ENCODE results near the gene EGFL7. TPM values are rescaled to one million over a fixed set of nuclear protein-coding genes. Genes with fewer than 3 reads are reported as not detected.
A peak's percentile ranks its signal among the peaks of the same experiment; 100 is the strongest.

Gene EGFL7
- total and polyA plus RNA-seq, 10 donors = 132 to 522 (median 187) TPM

GRCh38 chr9:136621734-136622093 is 41.0 kb upstream of the EGFL7 start:
- H3K9me3 ChIP-seq = no peaks in the 10 kb centered on the region
- no peak overlapping the region for H3K4me3 ChIP-seq
- TF ChIP-seq POLR2A (IDR thresholded peaks at IDR 0.05) = no peak
- TF ChIP-seq POLR2AphosphoS5 (IDR thresholded peaks at IDR 0.05) = no peak
- TF ChIP-seq, protein P1, sequence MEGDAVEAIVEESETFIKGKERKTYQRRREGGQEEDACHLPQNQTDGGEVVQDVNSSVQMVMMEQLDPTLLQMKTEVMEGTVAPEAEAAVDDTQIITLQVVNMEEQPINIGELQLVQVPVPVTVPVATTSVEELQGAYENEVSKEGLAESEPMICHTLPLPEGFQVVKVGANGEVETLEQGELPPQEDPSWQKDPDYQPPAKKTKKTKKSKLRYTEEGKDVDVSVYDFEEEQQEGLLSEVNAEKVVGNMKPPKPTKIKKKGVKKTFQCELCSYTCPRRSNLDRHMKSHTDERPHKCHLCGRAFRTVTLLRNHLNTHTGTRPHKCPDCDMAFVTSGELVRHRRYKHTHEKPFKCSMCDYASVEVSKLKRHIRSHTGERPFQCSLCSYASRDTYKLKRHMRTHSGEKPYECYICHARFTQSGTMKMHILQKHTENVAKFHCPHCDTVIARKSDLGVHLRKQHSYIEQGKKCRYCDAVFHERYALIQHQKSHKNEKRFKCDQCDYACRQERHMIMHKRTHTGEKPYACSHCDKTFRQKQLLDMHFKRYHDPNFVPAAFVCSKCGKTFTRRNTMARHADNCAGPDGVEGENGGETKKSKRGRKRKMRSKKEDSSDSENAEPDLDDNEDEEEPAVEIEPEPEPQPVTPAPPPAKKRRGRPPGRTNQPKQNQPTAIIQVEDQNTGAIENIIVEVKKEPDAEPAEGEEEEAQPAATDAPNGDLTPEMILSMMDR (IDR thresholded peaks at IDR 0.05 in 8 of 11, conservative IDR thresholded peaks at IDR 0.05 in 3 of 11) = no peak
- 34 to 45% (median 37%) methylated on average over 9 to 10 of the region's 10 CpGs; no CpG with 5 or more reads in 1 of the 5 donors for WGBS, 5 donors
- H3K4me1 ChIP-seq = peaks cover 24 to 99% (median 76%) of the 10 kb centered on the region in 6 donors
- no peak for DNase-seq
- peaks cover 0 to 33% (median 0%) of the 10 kb centered on the region in 7 donors for H3K27me3 ChIP-seq (replicated peaks in 1 of 7)
- H3K27ac ChIP-seq = peak overlapping the region in 1 of 8 donors; percentile 96
- intact Hi-C loops (cut with DNase I; ENCODE audit: low total_unique reads) = no loop called here
- H3K36me3 ChIP-seq = no peaks in the 10 kb centered on the region

DNA sequence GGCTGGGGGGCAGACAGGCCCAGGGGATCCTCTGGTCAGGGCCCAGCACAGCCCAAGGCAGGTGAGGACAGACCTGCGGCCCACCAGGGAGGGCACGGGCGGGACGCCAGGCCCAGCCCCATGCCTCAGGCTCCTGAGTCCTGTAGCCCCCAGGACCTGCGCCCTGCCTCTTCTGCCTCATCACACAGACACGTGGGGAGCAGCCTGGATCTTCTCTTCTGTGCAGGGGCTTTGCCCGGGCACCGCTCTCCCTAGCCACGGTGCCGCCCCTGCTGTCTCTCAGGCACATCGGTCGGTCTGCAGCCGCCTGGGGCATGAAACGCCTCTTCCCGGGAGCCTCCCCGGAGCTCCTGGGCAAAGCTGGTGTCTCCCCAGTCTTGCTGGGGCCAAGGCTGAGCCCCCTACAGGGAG is 40.2 kb upstream of the EGFL7 start:
- no peak overlapping the region for H3K27ac ChIP-seq
- H3K4me1 ChIP-seq = peaks cover 24 to 99% (median 74%) of the 10 kb centered on the region in 6 donors
- no peaks in the 10 kb centered on the region for H3K36me3 ChIP-seq
- TF ChIP-seq POLR2A (IDR thresholded peaks at IDR 0.05) (no peak), POLR2AphosphoS5 (IDR thresholded peaks at IDR 0.05) (no peak)
- TF ChIP-seq, protein P1 (IDR thresholded peaks at IDR 0.05 in 8 of 11, conservative IDR thresholded peaks at IDR 0.05 in 3 of 11) = no peak
- DNase-seq = peak; percentile 75
- H3K27me3 ChIP-seq (replicated peaks in 1 of 7) = peaks cover 0 to 41% (median 2%) of the 10 kb centered on the region in 7 donors
- WGBS, 5 donors = 79 to 93% (median 89%) methylated on average over 10 to 16 of the region's 16 CpGs
- H3K9me3 ChIP-seq = no peaks in the 10 kb centered on the region
- intact Hi-C loops (cut with DNase I; ENCODE audit: low total_unique reads) = no loop called here
- H3K4me3 ChIP-seq = no peak overlapping the region

DNA sequence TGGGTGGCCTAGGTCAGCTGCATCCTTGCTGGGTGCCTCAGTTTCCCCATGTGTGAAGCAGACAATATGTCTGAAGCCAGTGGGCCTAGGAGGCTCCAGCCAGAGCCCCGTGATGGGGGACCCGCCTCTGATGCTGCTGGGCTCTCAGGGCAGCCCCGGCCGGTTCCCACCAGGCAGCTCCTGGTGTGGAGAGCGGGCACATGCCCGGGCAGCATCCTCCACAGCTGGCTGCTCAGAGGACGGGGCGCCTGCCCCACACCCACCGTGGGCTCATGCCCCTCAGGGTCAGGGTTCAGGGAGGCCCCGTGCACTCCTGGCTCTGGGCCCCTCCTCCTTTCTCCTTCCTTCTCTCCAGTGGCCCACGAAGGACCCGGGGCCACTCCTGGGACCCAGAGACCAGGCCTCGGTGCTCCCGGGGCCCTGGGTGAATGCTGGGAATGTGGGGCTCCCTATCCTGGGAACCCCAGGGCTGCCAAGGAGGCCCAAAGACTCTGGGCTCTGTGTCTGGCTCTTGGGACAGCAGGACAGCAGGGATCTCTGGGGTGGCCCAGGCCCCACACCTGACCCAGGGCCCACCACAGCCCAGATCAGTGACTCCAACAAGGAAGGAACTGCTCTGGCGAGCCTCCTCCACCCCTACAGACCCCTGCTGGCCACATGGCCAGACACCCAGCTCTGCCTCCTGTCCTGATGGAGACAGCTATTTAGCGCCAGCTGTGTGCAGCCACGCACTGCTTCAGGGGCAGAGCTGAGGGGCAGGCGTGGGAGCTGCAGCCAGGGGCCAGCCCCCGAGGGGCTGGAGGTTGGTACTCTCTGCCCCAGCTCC is 39.5 kb upstream of the EGFL7 start:
- H3K9me3 ChIP-seq = no peaks in the 10 kb centered on the region
- intact Hi-C loops (cut with DNase I; ENCODE audit: low total_unique reads) = no loop called here
- WGBS, 5 donors = 81 to 93% (median 89%) methylated on average over 6 to 19 of the region's 19 CpGs
- TF ChIP-seq POLR2AphosphoS5 (IDR thresholded peaks at IDR 0.05) = no peak
- TF ChIP-seq, protein P1 (IDR thresholded peaks at IDR 0.05 in 8 of 11, conservative IDR thresholded peaks at IDR 0.05 in 3 of 11) = no peak
- no peak for TF ChIP-seq POLR2A (IDR thresholded peaks at IDR 0.05)
- H3K36me3 ChIP-seq = no peaks in the 10 kb centered on the region
- no peak overlapping the region for H3K27ac ChIP-seq
- H3K27me3 ChIP-seq (replicated peaks in 1 of 7) = peaks cover 0 to 48% (median 4%) of the 10 kb centered on the region in 7 donors
- no peak overlapping the region for H3K4me3 ChIP-seq
- H3K4me1 ChIP-seq = peaks cover 24 to 99% (median 73%) of the 10 kb centered on the region in 6 donors
- DNase-seq = no peak

- intact Hi-C loops (cut with DNase I; ENCODE audit: low total_unique reads) = no loop called here
- DNase-seq = no peak
- H3K9me3 ChIP-seq = no peaks in the 10 kb centered on the region
- no peak overlapping the region for H3K27ac ChIP-seq
- peaks cover 19 to 99% (median 72%) of the 10 kb centered on the region in 6 donors for H3K4me1 ChIP-seq
- H3K27me3 ChIP-seq (replicated peaks in 1 of 7) = peaks cover 0 to 54% (median 4%) of the 10 kb centered on the region in 7 donors
- WGBS, 5 donors = 55 to 80% (median 66%) methylated on average over 11 to 13 of the region's 13 CpGs
- TF ChIP-seq, protein P1 (IDR thresholded peaks at IDR 0.05 in 8 of 11, conservative IDR thresholded peaks at IDR 0.05 in 3 of 11) = no peak
- TF ChIP-seq POLR2A (IDR thresholded peaks at IDR 0.05) (no peak), POLR2AphosphoS5 (IDR thresholded peaks at IDR 0.05) (no peak)
- H3K36me3 ChIP-seq = no peaks in the 10 kb centered on the region
- H3K4me3 ChIP-seq = no peak overlapping the region
Observed at GRCh38 chr9:136623842-136624183, 38.9 kb upstream of the EGFL7 start.
